Stimulated activated CD4-positive, alpha-beta T cell treated with anti-CD3 and anti-CD28 coated beads, TNF-alpha, amount 100 ng/mL, for 1 hour (primary cell): ENCODE measurements around the gene TOX2.
"Not testable (repeated sequence)": the region's sequence is repeated elsewhere in the genome, so short reads cannot be mapped to it uniquely, and the experiment has no call there.

Experiments
- DNase-seq, 3 donors: peaks; one replicate each; pipeline ENCODE4 v3.0.0-alpha.2; 2020; ENCODE audit warnings: low read depth in 3 of 3, low spot score in 1 of 3

Gene TOX2

GRCh38 chr20:44032583-44033331 lies 118.1 kb downstream of the TOX2 start:
- no peak for DNase-seq

- no peak for DNase-seq
Observed at GRCh38 chr20:44033344-44033743, 118.7 kb downstream of the TOX2 start.

DNA sequence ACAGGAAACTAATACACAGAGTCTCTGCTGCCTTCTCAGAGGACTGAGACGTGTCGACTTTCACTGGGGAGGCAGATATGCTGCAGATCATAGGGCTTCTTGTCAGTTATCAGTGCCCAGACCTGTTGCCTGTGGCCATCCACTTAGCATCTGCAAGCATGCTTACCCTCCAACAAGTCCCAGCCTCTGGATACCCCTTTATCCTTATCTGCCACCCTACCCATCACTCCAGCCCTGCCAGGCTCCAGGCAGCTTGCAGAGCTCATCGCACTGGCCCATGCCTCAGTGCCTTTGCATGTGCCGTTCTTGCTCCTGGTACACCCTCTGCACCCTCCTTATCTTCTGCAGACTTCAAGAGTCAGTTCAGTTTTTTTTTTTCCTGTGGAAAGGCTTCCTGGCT lies 119.2 kb downstream of the TOX2 start:
- no peak for DNase-seq

DNA sequence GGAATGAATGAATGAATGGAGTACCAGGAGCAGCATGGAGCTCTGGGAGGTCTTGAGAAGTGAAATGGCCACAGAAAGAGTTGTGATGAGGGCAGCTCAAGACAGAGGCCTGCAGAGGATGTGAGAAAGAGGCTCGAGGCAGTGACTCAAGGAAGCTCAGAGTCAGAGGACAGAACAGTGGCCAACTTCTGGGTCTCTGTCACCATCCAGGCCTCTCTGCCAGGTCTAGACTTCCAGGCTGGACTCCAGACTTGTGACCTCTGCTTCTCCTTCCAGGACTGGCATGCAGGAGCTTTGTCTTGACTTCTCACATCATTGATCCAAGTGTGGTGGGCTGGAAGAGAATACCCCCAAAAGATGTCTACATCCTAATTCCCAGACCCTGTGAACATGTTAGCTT lies 119.8 kb downstream of the TOX2 start:
- DNase-seq: no peak

GRCh38 chr20:44034965-44035635 lies 120.4 kb downstream of the TOX2 start:
- no peak for DNase-seq

DNA sequence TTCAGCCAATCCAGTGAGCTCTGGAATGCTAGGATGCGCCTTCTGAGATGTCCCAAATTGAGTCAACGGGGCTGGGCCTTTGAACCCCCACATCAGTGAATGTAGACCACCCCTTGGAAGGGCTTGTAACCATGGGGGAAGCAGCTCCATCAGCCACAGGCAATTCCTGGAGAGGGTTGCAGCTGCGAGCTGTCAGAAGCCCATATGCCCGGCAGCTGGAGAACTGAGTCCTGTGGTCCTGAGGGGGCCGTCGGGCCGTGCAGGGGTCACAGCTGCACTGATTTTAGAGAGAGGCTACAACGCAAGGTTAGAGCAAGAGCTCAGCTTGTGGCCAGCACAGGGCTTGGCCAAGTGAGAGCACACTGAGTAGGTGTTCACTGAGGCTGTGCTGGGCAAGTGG lies 121.3 kb downstream of the TOX2 start:
- no peak for DNase-seq

GRCh38 chr20:44036441-44036840 lies 121.8 kb downstream of the TOX2 start:
- DNase-seq: no peak

GRCh38 chr20:44038681-44039123 lies 124.0 kb downstream of the TOX2 start:
- no peak for DNase-seq

GRCh38 chr20:44039147-44039546 lies 124.5 kb downstream of the TOX2 start:
- DNase-seq: no peak

DNA sequence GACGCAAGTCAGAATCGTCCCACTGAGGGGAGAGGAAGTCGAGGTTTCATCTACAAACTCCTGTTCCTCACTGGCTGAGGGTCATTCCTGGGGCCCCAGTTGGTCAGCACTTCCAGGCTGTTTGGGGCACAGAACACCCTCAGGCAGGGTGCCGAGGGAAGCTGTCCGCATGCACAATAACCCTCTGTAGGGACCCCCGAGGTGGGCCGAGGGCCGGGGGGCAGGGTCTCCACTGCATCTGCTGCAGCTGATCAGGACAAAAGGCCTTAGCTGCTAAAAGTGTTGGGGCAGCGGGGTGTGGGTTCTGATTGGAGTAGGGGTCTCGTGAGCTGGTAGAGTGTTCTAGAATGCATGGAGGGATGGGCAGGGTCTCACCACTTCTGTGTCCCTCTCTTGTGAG lies 125.1 kb downstream of the TOX2 start:
- no peak for DNase-seq

- no peak for DNase-seq
Observed at GRCh38 chr20:44040202-44040915, 125.7 kb downstream of the TOX2 start.

DNA sequence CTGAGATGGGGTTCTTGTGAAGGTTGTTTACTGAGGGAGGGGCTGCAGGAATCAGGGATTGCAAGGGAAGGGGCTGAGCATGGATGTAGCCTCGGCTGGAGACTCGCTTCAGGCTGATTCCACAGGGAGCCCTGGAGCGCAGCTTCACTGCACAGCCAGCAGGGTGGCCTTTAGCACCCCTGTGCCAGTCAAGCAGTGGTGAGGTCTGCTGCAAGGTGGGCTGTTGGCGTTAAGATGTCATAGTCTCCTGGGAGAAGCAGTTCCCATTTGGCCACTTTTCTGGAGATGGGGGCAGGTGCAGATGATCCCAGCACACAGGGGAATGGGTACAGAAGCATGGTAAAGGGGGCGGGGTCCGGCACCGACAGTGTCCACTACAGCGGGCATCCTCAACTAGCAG lies 126.3 kb downstream of the TOX2 start:
- no peak for DNase-seq

- not testable (repeated sequence) for DNase-seq
Observed at GRCh38 chr20:44044712-44045111, 130.1 kb downstream of the TOX2 start.

DNA sequence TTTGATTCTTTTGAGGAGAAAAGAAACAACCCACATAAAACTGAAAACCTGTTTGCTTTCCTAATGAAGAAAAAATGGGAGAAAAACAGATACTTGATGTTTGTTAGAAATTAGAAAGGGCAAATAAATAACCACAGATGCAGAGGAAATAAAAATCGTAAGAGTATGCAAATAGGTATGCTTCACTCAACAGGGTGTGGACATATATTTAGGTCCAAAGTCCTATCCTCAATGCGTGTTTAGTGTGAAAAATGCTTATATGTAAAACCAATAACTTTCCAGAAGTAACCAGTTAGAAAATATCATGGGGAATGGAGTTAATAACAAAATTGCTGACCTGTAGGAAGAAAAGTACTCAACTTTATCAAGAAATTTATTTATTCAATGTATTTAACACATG lies 135.7 kb downstream of the TOX2 start:
- no peak for DNase-seq

GRCh38 chr20:44050925-44051660 lies 136.4 kb downstream of the TOX2 start:
- DNase-seq: no peak

GRCh38 chr20:44051661-44052000 lies 137.0 kb downstream of the TOX2 start:
- no peak for DNase-seq

DNA sequence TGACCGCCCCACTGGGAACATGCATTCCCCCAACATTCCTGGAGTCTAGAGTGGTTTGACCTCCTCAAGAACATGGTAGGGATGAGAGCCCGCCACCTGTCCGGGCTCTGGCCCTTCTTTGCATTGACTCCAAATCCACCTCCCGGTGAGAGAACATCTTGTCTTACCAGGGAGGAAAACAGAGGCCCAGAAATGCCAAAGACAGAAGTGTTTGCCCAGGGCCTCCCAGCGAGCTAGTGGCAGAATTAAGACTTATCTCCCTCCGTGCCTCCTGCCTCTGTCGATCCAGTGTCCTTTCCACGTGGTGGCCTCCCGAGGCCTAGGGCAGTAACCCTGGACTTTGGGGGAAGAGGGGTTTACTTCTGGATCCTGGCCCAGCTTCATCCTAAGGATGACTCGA lies 137.5 kb downstream of the TOX2 start:
- DNase-seq: no peak

DNA sequence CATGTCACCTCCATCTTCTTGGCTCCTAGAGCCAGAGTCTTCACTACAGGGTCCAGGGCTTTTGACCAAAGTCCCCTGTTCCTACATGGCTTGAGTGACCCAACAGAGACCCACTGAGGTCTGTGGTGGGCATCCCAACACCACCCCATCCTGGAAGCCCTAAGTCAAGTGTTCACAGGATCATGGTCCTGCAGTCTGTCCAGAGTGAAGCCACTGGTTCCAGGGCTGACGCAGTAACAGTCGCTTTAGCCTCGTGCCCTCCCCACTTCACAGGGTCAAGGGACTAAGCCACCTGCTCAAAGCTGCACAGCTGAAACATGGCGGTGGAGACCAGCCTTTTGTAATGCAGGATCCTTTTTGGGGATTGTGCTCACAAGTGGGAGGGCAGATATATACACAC lies 138.4 kb downstream of the TOX2 start:
- no peak for DNase-seq

GRCh38 chr20:44054118-44054517 lies 139.5 kb downstream of the TOX2 start:
- no peak for DNase-seq

GRCh38 chr20:44054849-44055248 lies 140.2 kb downstream of the TOX2 start:
- DNase-seq: no peak

- DNase-seq: peak in 2 of 3 donors; percentile 18 to 48
Observed at GRCh38 chr20:44056010-44056698, 141.5 kb downstream of the TOX2 start.
